IPS DF 6.9 (cell line): ENCODE data around the gene NXPH2.
"Not testable (repeated sequence)": the region's sequence is repeated elsewhere in the genome, so short reads cannot be mapped to it uniquely, and the experiment has no call there.

ENCODE experiments used
- DNase-seq: peaks from one replicate; pipeline ENCODE4 v3.0.0-alpha.2; 2013; ENCODE audit warnings: low read depth, low spot score
- H3K27ac ChIP-seq: one replicate; pipeline ENCODE4 v1.5.1; 2013; ENCODE audit warnings: low read length, control low read depth
- H3K27me3 ChIP-seq: 2 replicates; pipeline ENCODE4 v1.6.1; 2013; ENCODE audit warnings: mild to moderate bottlenecking, low read length; ENCODE audit not compliant: control insufficient read depth, insufficient read depth
- H3K36me3 ChIP-seq: 2 replicates; pipeline ENCODE4 v1.6.1; 2013; ENCODE audit warnings: low read length; ENCODE audit not compliant: control insufficient read depth, insufficient read depth
- H3K4me1 ChIP-seq: 2 replicates; pipeline ENCODE4 v1.6.1; 2013; ENCODE audit warnings: low read length; ENCODE audit not compliant: control insufficient read depth, insufficient read depth
- H3K4me3 ChIP-seq: 2 replicates; pipeline ENCODE4 v1.5.1; 2013; ENCODE audit warnings: mild to moderate bottlenecking, low read length
- H3K9me3 ChIP-seq: 2 replicates; pipeline ENCODE4 v1.6.1; 2013; ENCODE audit warnings: low read length, inconsistent platforms; ENCODE audit not compliant: control insufficient read depth, insufficient read depth
- WGBS: extraction: QIAGEN DNeasy Blood & Tissue Kit; methylation state at CpG from one replicate; pipeline ENCODE4 v1.1.7; 2013; ENCODE audit warnings: mixed read lengths, missing lambda C conversion rate; ENCODE audit not compliant: insufficient read length, insufficient coverage; 5-methylcytosine and 5-hydroxymethylcytosine counted together

The NXPH2 gene

GRCh38 chr2:138644776-138645175, 135.4 kb downstream of the NXPH2 start:
- not testable (repeated sequence) for H3K27ac ChIP-seq, H3K27me3 ChIP-seq, H3K4me3 ChIP-seq, H3K9me3 ChIP-seq, H3K36me3 ChIP-seq, H3K4me1 ChIP-seq, DNase-seq
- WGBS: no CpG with 5 or more reads among the region's 10 CpGs

GRCh38 chr2:138640921-138641676, 139.1 kb downstream of the NXPH2 start:
- H3K27me3 ChIP-seq: no peaks in the 10 kb centered on the region
- no peaks in the 10 kb centered on the region for H3K36me3 ChIP-seq
- H3K4me1 ChIP-seq: no peaks in the 10 kb centered on the region
- DNase-seq: no peak
- no peaks in the 10 kb centered on the region for H3K9me3 ChIP-seq
- WGBS: no CpG with 5 or more reads among the region's 9 CpGs
- H3K4me3 ChIP-seq: no peak overlapping the region
- no peak overlapping the region for H3K27ac ChIP-seq

GRCh38 chr2:138637686-138638085, 142.5 kb downstream of the NXPH2 start:
- DNase-seq: no peak
- WGBS: no CpG with 5 or more reads among the region's 5 CpGs
- Histone ChIP-seq H3K9me3 (no peaks in the 10 kb centered on the region), H3K36me3 (no peaks in the 10 kb centered on the region), H3K4me3 (no peak overlapping the region), H3K4me1 (no peaks in the 10 kb centered on the region), H3K27ac (no peak overlapping the region), H3K27me3 (no peaks in the 10 kb centered on the region)

- no peaks in the 10 kb centered on the region for H3K27me3 ChIP-seq
- no peaks in the 10 kb centered on the region for H3K4me1 ChIP-seq
- H3K36me3 ChIP-seq: no peaks in the 10 kb centered on the region
- no peaks in the 10 kb centered on the region for H3K9me3 ChIP-seq
- no peak for DNase-seq
- no peak overlapping the region for H3K4me3 ChIP-seq
- WGBS: no CpG with 5 or more reads among the region's 4 CpGs
- no peak overlapping the region for H3K27ac ChIP-seq
Observed at GRCh38 chr2:138637061-138637460, 143.1 kb downstream of the NXPH2 start.

- no CpG with 5 or more reads among the region's 1 CpG for WGBS
- no peak for DNase-seq
- Histone ChIP-seq H3K4me3 (no peak overlapping the region), H3K27me3 (no peaks in the 10 kb centered on the region), H3K4me1 (no peaks in the 10 kb centered on the region), H3K36me3 (no peaks in the 10 kb centered on the region), H3K9me3 (no peaks in the 10 kb centered on the region), H3K27ac (no peak overlapping the region)
Observed at GRCh38 chr2:138633049-138633448, 147.1 kb downstream of the NXPH2 start.

- Histone ChIP-seq H3K4me3 (no peak overlapping the region), H3K27ac (no peak overlapping the region), H3K36me3 (no peaks in the 10 kb centered on the region), H3K27me3 (no peaks in the 10 kb centered on the region), H3K9me3 (no peaks in the 10 kb centered on the region), H3K4me1 (no peaks in the 10 kb centered on the region)
- WGBS: no CpG with 5 or more reads among the region's 2 CpGs
- no peak for DNase-seq
Observed at GRCh38 chr2:138632066-138632620, 148.0 kb downstream of the NXPH2 start.

- H3K9me3 ChIP-seq: no peaks in the 10 kb centered on the region
- no peaks in the 10 kb centered on the region for H3K4me1 ChIP-seq
- H3K4me3 ChIP-seq: no peak overlapping the region
- H3K27me3 ChIP-seq: no peaks in the 10 kb centered on the region
- DNase-seq: no peak
- H3K27ac ChIP-seq: no peak overlapping the region
- WGBS: no CpG with 5 or more reads among the region's 2 CpGs
- no peaks in the 10 kb centered on the region for H3K36me3 ChIP-seq
Observed at GRCh38 chr2:138630164-138630563, 150.0 kb downstream of the NXPH2 start.

GRCh38 chr2:138626148-138626547, 154.0 kb downstream of the NXPH2 start:
- Histone ChIP-seq H3K36me3 (no peaks in the 10 kb centered on the region), H3K9me3 (no peaks in the 10 kb centered on the region), H3K27ac (no peak overlapping the region), H3K27me3 (no peaks in the 10 kb centered on the region), H3K4me1 (no peaks in the 10 kb centered on the region), H3K4me3 (no peak overlapping the region)
- no CpG with 5 or more reads among the region's 1 CpG for WGBS
- DNase-seq: no peak

- DNase-seq: no peak
- no CpG with 5 or more reads among the region's 3 CpGs for WGBS
Observed at GRCh38 chr2:138622613-138623012, 157.6 kb downstream of the NXPH2 start.

GRCh38 chr2:138621139-138621538, 159.1 kb downstream of the NXPH2 start:
- H3K9me3 ChIP-seq: no peaks in the 10 kb centered on the region
- WGBS: no CpG with 5 or more reads among the region's 3 CpGs
- no peak for DNase-seq

More at GRCh38 chr2:138622613-138623012, 157.6 kb downstream of the NXPH2 start:
- H3K9me3 ChIP-seq: no peaks in the 10 kb centered on the region
- H3K4me1 ChIP-seq: no peaks in the 10 kb centered on the region
- H3K36me3 ChIP-seq: no peaks in the 10 kb centered on the region
- H3K27me3 ChIP-seq: no peaks in the 10 kb centered on the region
- H3K4me3 ChIP-seq: no peak overlapping the region
- no peak overlapping the region for H3K27ac ChIP-seq

GRCh38 chr2:138620431-138620830, 159.8 kb downstream of the NXPH2 start:
- no peaks in the 10 kb centered on the region for H3K9me3 ChIP-seq
- H3K27ac ChIP-seq: no peak overlapping the region
- WGBS: no CpG with 5 or more reads among the region's 2 CpGs
- no peaks in the 10 kb centered on the region for H3K36me3 ChIP-seq
- no peak for DNase-seq
- H3K27me3 ChIP-seq: no peaks in the 10 kb centered on the region
- H3K4me3 ChIP-seq: no peak overlapping the region
- H3K4me1 ChIP-seq: no peaks in the 10 kb centered on the region

More at GRCh38 chr2:138621139-138621538, 159.1 kb downstream of the NXPH2 start:
- no peaks in the 10 kb centered on the region for H3K27me3 ChIP-seq
- H3K4me3 ChIP-seq: no peak overlapping the region
- no peaks in the 10 kb centered on the region for H3K4me1 ChIP-seq
- H3K36me3 ChIP-seq: no peaks in the 10 kb centered on the region
- no peak overlapping the region for H3K27ac ChIP-seq
